ENCODE measurements around the gene SNAP47.

SNAP47 gene

GRCh38 chr1:227749916-227750710, 14.9 kb downstream of the SNAP47 start:
- H3K9me3 ChIP-seq (ENCODE audit: insufficient read depth, low read depth, low read length), result no peaks in the 10 kb centered on the region
- H2AFZ ChIP-seq (ENCODE audit: low read length), result no peak overlapping the region
- peaks cover 19% of the 10 kb centered on the region; the same call in 1 of the 2 replicates for H3K79me2 ChIP-seq (ENCODE audit: insufficient read depth, low read length)
- H3K4me3 ChIP-seq (ENCODE audit: low read length, poor library complexity, severe bottlenecking), result no peak overlapping the region
- H3F3A ChIP-seq (ENCODE audit: low read depth), result no peaks in the 10 kb centered on the region
- H3K4me1 ChIP-seq (ENCODE audit: insufficient read depth, low read length, poor library complexity, severe bottlenecking), result no peaks in the 10 kb centered on the region
- peaks cover under 1% of the 10 kb centered on the region for H4K20me1 ChIP-seq (ENCODE audit: insufficient read depth, low read length, poor library complexity, severe bottlenecking)
- no peaks in the 10 kb centered on the region for H3K27me3 ChIP-seq (ENCODE audit: insufficient read depth, low read length, poor library complexity, severe bottlenecking)
- H3K4me2 ChIP-seq (ENCODE audit: low read depth, low read length, poor library complexity, severe bottlenecking), result no peak overlapping the region
- H3K9ac ChIP-seq (ENCODE audit: low read depth, low read length, poor library complexity, severe bottlenecking), result no peak overlapping the region
- no peak for TF ChIP-seq CTCF (conservative IDR thresholded peaks at IDR 0.05; ENCODE audit: low read length)
- TF ChIP-seq EZH2phosphoT487 (IDR thresholded peaks at IDR 0.05; ENCODE audit: borderline replicate concordance), result no peak
- H3K36me3 ChIP-seq (ENCODE audit: insufficient read depth, low read length), result peaks cover 31% of the 10 kb centered on the region; the same call in 1 of the 2 replicates
- no peaks in the 10 kb centered on the region for H3K9me2 ChIP-seq (replicated peaks; ENCODE audit: low read depth, low read length)

GRCh38 chr1:227753999-227754711, 18.9 kb downstream of the SNAP47 start:
- Histone ChIP-seq H3K4me2 (ENCODE audit: low read depth, low read length, poor library complexity, severe bottlenecking) (no peak overlapping the region), H3K4me3 (ENCODE audit: low read length, poor library complexity, severe bottlenecking) (no peak overlapping the region), H3K9me2 (replicated peaks; ENCODE audit: low read depth, low read length) (no peaks in the 10 kb centered on the region), H3F3A (ENCODE audit: low read depth) (no peaks in the 10 kb centered on the region), H2AFZ (ENCODE audit: low read length) (no peak overlapping the region), H3K36me3 (ENCODE audit: insufficient read depth, low read length) (peaks cover 41% of the 10 kb centered on the region; the same call in 1 of the 2 replicates), H3K27me3 (ENCODE audit: insufficient read depth, low read length, poor library complexity, severe bottlenecking) (no peaks in the 10 kb centered on the region), H3K4me1 (ENCODE audit: insufficient read depth, low read length, poor library complexity, severe bottlenecking) (no peaks in the 10 kb centered on the region), H3K9me3 (ENCODE audit: insufficient read depth, low read depth, low read length) (no peaks in the 10 kb centered on the region), H3K79me2 (ENCODE audit: insufficient read depth, low read length) (peaks cover 4% of the 10 kb centered on the region; the same call in 1 of the 2 replicates), H4K20me1 (ENCODE audit: insufficient read depth, low read length, poor library complexity, severe bottlenecking) (no peaks in the 10 kb centered on the region), H3K9ac (ENCODE audit: low read depth, low read length, poor library complexity, severe bottlenecking) (no peak overlapping the region)
- TF ChIP-seq EZH2phosphoT487 (IDR thresholded peaks at IDR 0.05; ENCODE audit: borderline replicate concordance) (no peak), CTCF (conservative IDR thresholded peaks at IDR 0.05; ENCODE audit: low read length) (no peak)

DNA sequence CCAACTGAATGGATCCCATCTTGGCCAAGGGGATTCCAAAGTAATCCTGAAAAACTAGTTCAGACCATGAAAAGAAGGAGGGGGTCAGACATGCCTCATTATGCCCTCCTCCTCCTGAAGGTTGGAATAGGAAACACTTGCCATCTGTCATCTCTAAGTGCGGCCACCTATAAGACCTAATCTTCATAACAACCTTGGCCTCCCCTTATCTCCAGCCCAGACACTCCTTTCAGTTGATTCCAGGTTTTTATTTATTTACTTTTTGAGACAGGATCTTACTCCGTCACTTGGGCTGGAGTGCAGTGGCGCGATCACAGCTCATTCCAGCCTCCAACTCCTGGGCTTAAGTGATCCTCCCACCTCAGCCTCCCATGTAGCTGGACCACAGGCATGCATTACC, 19.7 kb downstream of the SNAP47 start:
- no peaks in the 10 kb centered on the region for H3F3A ChIP-seq (ENCODE audit: low read depth)
- TF ChIP-seq EZH2phosphoT487 (IDR thresholded peaks at IDR 0.05; ENCODE audit: borderline replicate concordance) (no peak), CTCF (conservative IDR thresholded peaks at IDR 0.05; ENCODE audit: low read length) (no peak)
- H3K79me2 ChIP-seq (ENCODE audit: insufficient read depth, low read length), result peaks cover 4% of the 10 kb centered on the region; the same call in 1 of the 2 replicates
- no peak overlapping the region for H3K4me3 ChIP-seq (ENCODE audit: low read length, poor library complexity, severe bottlenecking)
- H2AFZ ChIP-seq (ENCODE audit: low read length), result no peak overlapping the region
- no peaks in the 10 kb centered on the region for H3K4me1 ChIP-seq (ENCODE audit: insufficient read depth, low read length, poor library complexity, severe bottlenecking)
- H3K9ac ChIP-seq (ENCODE audit: low read depth, low read length, poor library complexity, severe bottlenecking), result no peak overlapping the region
- H3K36me3 ChIP-seq (ENCODE audit: insufficient read depth, low read length), result peaks cover 49% of the 10 kb centered on the region; the same call in 1 of the 2 replicates
- H4K20me1 ChIP-seq (ENCODE audit: insufficient read depth, low read length, poor library complexity, severe bottlenecking), result no peaks in the 10 kb centered on the region
- H3K4me2 ChIP-seq (ENCODE audit: low read depth, low read length, poor library complexity, severe bottlenecking), result no peak overlapping the region
- H3K9me3 ChIP-seq (ENCODE audit: insufficient read depth, low read depth, low read length), result no peaks in the 10 kb centered on the region
- no peaks in the 10 kb centered on the region for H3K9me2 ChIP-seq (replicated peaks; ENCODE audit: low read depth, low read length)
- no peaks in the 10 kb centered on the region for H3K27me3 ChIP-seq (ENCODE audit: insufficient read depth, low read length, poor library complexity, severe bottlenecking)

Data from Loucy (cell line).